Measurements from ENCODE around the gene TTLL5. TPM values are rescaled to one million over a fixed set of nuclear protein-coding genes. Genes with fewer than 3 reads are reported as not detected.

Gene TTLL5
- total RNA-seq, 4 donors from 2014 or later = 36.3 to 61.8 (median 36.7) TPM

- peaks cover 0 to 22% (median 5%) of the 10 kb centered on the region in 3 donors for H3K36me3 ChIP-seq
- peak overlapping the region in 2 of 4 donors; percentile 32 to 54 for H3K27ac ChIP-seq
These were observed 63.6 kb downstream of the TTLL5 start for GRCh38 chr14:75724414-75725204.

GRCh38 chr14:75725481-75725880 is 64.4 kb downstream of the TTLL5 start:
- peak overlapping the region in 2 of 4 donors; percentile 32 to 56 for H3K27ac ChIP-seq

More at GRCh38 chr14:75724414-75725204, 63.6 kb downstream of the TTLL5 start:
- no peak for DNase-seq (ENCODE audit: low spot score in 2 of 2)
- H3K27me3 ChIP-seq = no peaks in the 10 kb centered on the region
- peaks cover 0 to 24% (median 0%) of the 10 kb centered on the region in 4 donors for H3K4me1 ChIP-seq
- TF ChIP-seq POLR2A (IDR thresholded peaks at IDR 0.05) = no peak
- TF ChIP-seq EP300 (IDR thresholded peaks at IDR 0.05) = no peak
- no peaks in the 10 kb centered on the region for H3K9me3 ChIP-seq
- 76 to 92% methylated on average over 6 of the region's 6 CpGs for WGBS, 2 donors
- no peak overlapping the region for H3K4me3 ChIP-seq

GRCh38 chr14:75726321-75726720 is 65.3 kb downstream of the TTLL5 start:
- no peak for DNase-seq (ENCODE audit: low spot score in 2 of 2)
- H3K27me3 ChIP-seq = no peaks in the 10 kb centered on the region
- H3K27ac ChIP-seq = peak overlapping the region in 1 of 4 donors; percentile 14
- WGBS, 2 donors = 95 to 96% methylated on average over 1 of the region's 1 CpG
- H3K4me3 ChIP-seq = no peak overlapping the region
- no peaks in the 10 kb centered on the region for H3K9me3 ChIP-seq
- peaks cover 0 to 8% (median 0%) of the 10 kb centered on the region in 4 donors for H3K4me1 ChIP-seq
- peaks cover 0 to 22% (median 0%) of the 10 kb centered on the region in 3 donors for H3K36me3 ChIP-seq
- no peak for TF ChIP-seq POLR2A (IDR thresholded peaks at IDR 0.05)
- TF ChIP-seq CTCF (IDR thresholded peaks at IDR 0.05) = no peak
- no peak for TF ChIP-seq EP300 (IDR thresholded peaks at IDR 0.05)

More at GRCh38 chr14:75725481-75725880, 64.4 kb downstream of the TTLL5 start:
- H3K4me3 ChIP-seq = no peak overlapping the region
- DNase-seq (ENCODE audit: low spot score in 2 of 2) = no peak
- WGBS, 2 donors = 57 to 67% methylated on average over 3 of the region's 3 CpGs
- peaks cover 0 to 22% (median 0%) of the 10 kb centered on the region in 3 donors for H3K36me3 ChIP-seq
- H3K27me3 ChIP-seq = no peaks in the 10 kb centered on the region
- peaks cover 0 to 17% (median 0%) of the 10 kb centered on the region in 4 donors for H3K4me1 ChIP-seq
- H3K9me3 ChIP-seq = no peaks in the 10 kb centered on the region
- no peak for TF ChIP-seq EP300 (IDR thresholded peaks at IDR 0.05)
- no peak for TF ChIP-seq CTCF (IDR thresholded peaks at IDR 0.05)
- no peak for TF ChIP-seq POLR2A (IDR thresholded peaks at IDR 0.05)

GRCh38 chr14:75727124-75727523 is 66.1 kb downstream of the TTLL5 start:
- peaks cover 0 to 22% (median 0%) of the 10 kb centered on the region in 3 donors for H3K36me3 ChIP-seq
- H3K27me3 ChIP-seq = no peaks in the 10 kb centered on the region
- H3K9me3 ChIP-seq = no peaks in the 10 kb centered on the region
- H3K4me1 ChIP-seq = peaks cover 0 to 6% (median 0%) of the 10 kb centered on the region in 4 donors
- WGBS, 2 donors = 96 to 98% methylated on average over 3 of the region's 3 CpGs
- H3K4me3 ChIP-seq = no peak overlapping the region
- DNase-seq (ENCODE audit: low spot score in 2 of 2) = no peak
- H3K27ac ChIP-seq = no peak overlapping the region
- no peak for TF ChIP-seq EP300 (IDR thresholded peaks at IDR 0.05)

- no peak overlapping the region for H3K27ac ChIP-seq
- no peaks in the 10 kb centered on the region for H3K27me3 ChIP-seq
- TF ChIP-seq CTCF (IDR thresholded peaks at IDR 0.05) (no peak), EP300 (IDR thresholded peaks at IDR 0.05) (no peak), POLR2A (IDR thresholded peaks at IDR 0.05) (no peak)
- no peak for DNase-seq (ENCODE audit: low spot score in 2 of 2)
- 81 to 90% methylated on average over 3 of the region's 3 CpGs for WGBS, 2 donors
- peaks cover 0 to 13% (median 0%) of the 10 kb centered on the region in 4 donors for H3K4me1 ChIP-seq
- H3K36me3 ChIP-seq = peaks cover 0 to 19% (median 0%) of the 10 kb centered on the region in 3 donors
- no peaks in the 10 kb centered on the region for H3K9me3 ChIP-seq
- no peak overlapping the region for H3K4me3 ChIP-seq
These were observed 71.8 kb downstream of the TTLL5 start for GRCh38 chr14:75732888-75733287.

GRCh38 chr14:75734854-75735253 is 73.8 kb downstream of the TTLL5 start:
- Histone ChIP-seq H3K4me1 (peaks cover 0 to 19% (median 0%) of the 10 kb centered on the region in 4 donors), H3K36me3 (peaks cover 0 to 19% (median 0%) of the 10 kb centered on the region in 3 donors), H3K27ac (no peak overlapping the region), H3K9me3 (no peaks in the 10 kb centered on the region), H3K4me3 (no peak overlapping the region), H3K27me3 (no peaks in the 10 kb centered on the region)
- TF ChIP-seq CTCF (IDR thresholded peaks at IDR 0.05) (no peak), EP300 (IDR thresholded peaks at IDR 0.05) (no peak), POLR2A (IDR thresholded peaks at IDR 0.05) (no peak)
- WGBS, 2 donors = 64 to 75% methylated on average over 3 of the region's 3 CpGs
- DNase-seq (ENCODE audit: low spot score in 2 of 2) = no peak

Data from tibial nerve (tissue), 4 donors.